H9 (cell line): ENCODE data around the gene MESD. TPM values are rescaled to one million over a fixed set of nuclear protein-coding genes. Genes with fewer than 3 reads are reported as not detected.

Source experiments
- DNase-seq: peaks from one replicate; pipeline ENCODE4 v3.0.0-alpha.2; 2017
- H2AFZ ChIP-seq: one replicate; pipeline ENCODE4 v1.6.1; 2013; ENCODE audit warnings: mild to moderate bottlenecking, low read length, control low read depth, moderate library complexity
- H2AK5ac ChIP-seq: 2 replicates; pipeline ENCODE4 v1.6.1; 2013; ENCODE audit warnings: low read length, control low read depth, mixed read lengths; ENCODE audit not compliant: insufficient read length
- H2BK120ac ChIP-seq: one replicate; pipeline ENCODE4 v1.6.1; 2013; ENCODE audit warnings: low read depth, mild to moderate bottlenecking, low read length, control low read depth, inconsistent platforms; ENCODE audit not compliant: poor library complexity, severe bottlenecking
- H2BK12ac ChIP-seq: 2 replicates; pipeline ENCODE4 v1.6.1; 2013; ENCODE audit warnings: low read length, control low read depth, mixed read lengths, low read depth; ENCODE audit not compliant: insufficient read length
- H2BK15ac ChIP-seq: 2 replicates; pipeline ENCODE4 v1.6.1; 2013; ENCODE audit warnings: low read depth, low read length, control low read depth
- H2BK20ac ChIP-seq: one replicate; pipeline ENCODE4 v1.6.1; 2013; ENCODE audit warnings: low read depth, mild to moderate bottlenecking, low read length, control low read depth, inconsistent platforms; ENCODE audit not compliant: poor library complexity, severe bottlenecking
- H2BK5ac ChIP-seq: 2 replicates; pipeline ENCODE4 v1.6.1; 2013; ENCODE audit warnings: low read length, control low read depth, mixed read lengths; ENCODE audit not compliant: insufficient read length
- H3K14ac ChIP-seq: 2 replicates; pipeline ENCODE4 v1.6.1; 2013; ENCODE audit warnings: low read length, control low read depth; ENCODE audit not compliant: insufficient read depth
- H3K18ac ChIP-seq: 2 replicates; pipeline ENCODE4 v1.6.1; 2013; ENCODE audit warnings: low read depth, mild to moderate bottlenecking, mixed read lengths, low read length, control low read depth; ENCODE audit not compliant: insufficient read length
- H3K23ac ChIP-seq: 2 replicates; pipeline ENCODE4 v1.6.1; 2013; ENCODE audit warnings: low read length, control low read depth, mixed read lengths, low read depth; ENCODE audit not compliant: insufficient read length
- H3K23me2 ChIP-seq: 2 replicates; pipeline ENCODE4 v1.6.1; 2013; ENCODE audit warnings: low read depth, mild to moderate bottlenecking, mixed read lengths, low read length, control low read depth; ENCODE audit not compliant: insufficient read length, poor library complexity, severe bottlenecking
- H3K27ac ChIP-seq: 2 replicates; pipeline ENCODE4 v1.5.1; 2013; ENCODE audit warnings: low read length, control low read depth, mixed read lengths, low read depth; ENCODE audit not compliant: insufficient read length
- H3K27me3 ChIP-seq: 2 replicates; pipeline ENCODE4 v1.6.1; 2013; ENCODE audit warnings: low read length, control low read depth, inconsistent platforms; ENCODE audit not compliant: insufficient read depth
- H3K4ac ChIP-seq: 2 replicates; pipeline ENCODE4 v1.6.1; 2013; ENCODE audit warnings: low read depth, mild to moderate bottlenecking, control low read depth, inconsistent platforms, low read length, moderate library complexity
- H3K4me1 ChIP-seq: 2 replicates; pipeline ENCODE4 v1.6.1; 2013; ENCODE audit warnings: low read length, control low read depth, inconsistent platforms; ENCODE audit not compliant: insufficient read depth
- H3K4me2 ChIP-seq: 2 replicates; pipeline ENCODE4 v1.6.1; 2013; ENCODE audit warnings: low read length, control low read depth, mixed read lengths; ENCODE audit not compliant: insufficient read length, insufficient read depth
- H3K56ac ChIP-seq: 2 replicates; pipeline ENCODE4 v1.6.1; 2013; ENCODE audit warnings: low read depth, mild to moderate bottlenecking, mixed read lengths, low read length, control low read depth; ENCODE audit not compliant: insufficient read length
- H3K79me1 ChIP-seq: 2 replicates; pipeline ENCODE4 v1.6.1; 2013; ENCODE audit warnings: low read depth, mild to moderate bottlenecking, moderate library complexity, low read length, control low read depth, inconsistent platforms; ENCODE audit not compliant: insufficient read depth, poor library complexity, severe bottlenecking
- H3K79me2 ChIP-seq: 2 replicates; pipeline ENCODE4 v1.6.1; 2013; ENCODE audit warnings: low read length, control low read depth, inconsistent platforms; ENCODE audit not compliant: insufficient read depth
- H3K9ac ChIP-seq: 2 replicates; pipeline ENCODE4 v1.6.1; 2013; ENCODE audit warnings: low read length, control low read depth, mixed read lengths; ENCODE audit not compliant: insufficient read length; ENCODE audit errors: extremely low read depth
- H3K9me3 ChIP-seq: one replicate; pipeline ENCODE4 v1.6.1; 2013; ENCODE audit warnings: low read depth, low read length, inconsistent platforms; ENCODE audit not compliant: control insufficient read depth
- H3T11ph ChIP-seq: one replicate; pipeline ENCODE4 v1.6.1; 2013; ENCODE audit warnings: mild to moderate bottlenecking, low read length, control low read depth, inconsistent platforms
- H4K20me1 ChIP-seq: one replicate; pipeline ENCODE4 v1.6.1; 2013; ENCODE audit not compliant: control insufficient read depth, insufficient read length, insufficient read depth
- H4K5ac ChIP-seq: 2 replicates; pipeline ENCODE4 v1.6.1; 2013; ENCODE audit warnings: low read depth, mild to moderate bottlenecking, mixed read lengths, low read length, control low read depth; ENCODE audit not compliant: insufficient read length
- H4K8ac ChIP-seq: replicated peaks from 2 replicates; pipeline ENCODE4 v1.6.1; 2013; ENCODE audit warnings: low read length, control low read depth, mixed read lengths, low read depth; ENCODE audit not compliant: insufficient read length
- H4K91ac ChIP-seq: 2 replicates; pipeline ENCODE4 v1.6.1; 2013; ENCODE audit warnings: low read depth, mild to moderate bottlenecking, moderate library complexity, mixed read lengths, low read length, control low read depth; ENCODE audit not compliant: insufficient read length
- H3K27ac Mint-ChIP-seq, 3 experiments: 2 replicates in 2 of 3; 3 replicates in 1 of 3; pipeline ENCODE4 v1.8.0; 2020 to 2021; ENCODE audit warnings: mixed read lengths in 3 of 3, mild to moderate bottlenecking in 1 of 3, moderate library complexity in 1 of 3
- H3K27me3 Mint-ChIP-seq: 2 replicates; pipeline ENCODE4 v1.8.0; 2021; ENCODE audit warnings: low read depth, mild to moderate bottlenecking, moderate library complexity, mixed read lengths
- H3K36me3 Mint-ChIP-seq, 3 experiments: 2 replicates in 2 of 3; 3 replicates in 1 of 3; pipeline ENCODE4 v1.8.0; 2020 to 2021; ENCODE audit warnings: low read depth in 3 of 3, mixed read lengths in 3 of 3; ENCODE audit not compliant: insufficient read depth in 1 of 3
- H3K4me1 Mint-ChIP-seq, 2 experiments: 2 replicates each; pipeline ENCODE4 v1.8.0; 2020; ENCODE audit warnings: mixed read lengths in 2 of 2
- H3K4me3 Mint-ChIP-seq, 2 experiments: 2 replicates in 1 of 2; 3 replicates in 1 of 2; pipeline ENCODE4 v1.8.0; 2020 to 2021; ENCODE audit warnings: mild to moderate bottlenecking in 2 of 2, mixed read lengths in 2 of 2, moderate library complexity in 1 of 2
- H3K9me3 Mint-ChIP-seq, 2 experiments: 2 replicates in 1 of 2; 3 replicates in 1 of 2; pipeline ENCODE4 v1.8.0; 2020; ENCODE audit warnings: mild to moderate bottlenecking in 2 of 2, mixed read lengths in 2 of 2, moderate library complexity in 1 of 2
- CTCF ChIP-seq: fragments of 200-600 bp; sonication (generic); conservative IDR thresholded peaks from 3 replicates; pipeline ENCODE4 v1.8.0; 2021; ENCODE audit warnings: antibody characterized with exemption, mild to moderate bottlenecking
- WGBS: extraction: QIAGEN DNeasy Blood & Tissue Kit; methylation state at CpG from one replicate; pipeline ENCODE4 v1.1.7; 2013; ENCODE audit warnings: missing lambda C conversion rate, low lambda C conversion rate, mixed read lengths; ENCODE audit not compliant: insufficient read length; ENCODE audit errors: extremely low coverage; 5-methylcytosine and 5-hydroxymethylcytosine counted together
- total RNA-seq: library from RNA; stranded (reverse); gene quantifications from 2 replicates; pipeline ENCODE4 v1.2.1, GENCODE V29; 2021

The MESD gene
- total RNA-seq, 1 experiment from 2014 or later = 29.1 TPM

DNA sequence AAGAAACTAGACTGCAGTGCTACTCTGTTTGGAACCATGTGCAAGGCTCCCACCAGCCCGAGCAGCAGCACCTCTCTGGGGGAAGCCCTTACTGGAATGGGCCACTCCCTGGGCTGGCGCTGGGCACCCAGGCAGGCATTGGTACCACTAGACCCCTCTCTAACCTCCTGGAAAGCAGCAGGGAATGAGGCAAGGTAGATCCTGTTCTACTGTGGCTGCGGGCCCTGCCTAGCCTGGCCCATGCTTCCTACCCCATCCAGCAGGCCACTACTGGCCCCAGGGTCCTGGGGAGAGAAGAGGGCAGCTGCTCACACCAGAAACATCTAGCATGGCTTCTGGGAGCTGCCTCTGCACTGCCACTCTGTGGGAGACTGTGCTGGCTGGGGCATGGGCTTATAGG, 44.8 kb downstream of the MESD start:
- H3K23me2 ChIP-seq = no peaks in the 10 kb centered on the region
- no peaks in the 10 kb centered on the region for H3K27me3 ChIP-seq
- no peaks in the 10 kb centered on the region for H3K9me3 ChIP-seq
- no peak overlapping the region for H2BK15ac ChIP-seq
- no peak overlapping the region for H3K4me3 Mint-ChIP-seq
- no peak overlapping the region for H3K18ac ChIP-seq
- H3K9me3 Mint-ChIP-seq = no peaks in the 10 kb centered on the region
- H3K79me2 ChIP-seq = no peaks in the 10 kb centered on the region
- H4K20me1 ChIP-seq = no peaks in the 10 kb centered on the region
- H4K8ac ChIP-seq = no peak overlapping the region
- H2BK20ac ChIP-seq = no peak overlapping the region
- no peak overlapping the region for H3K56ac ChIP-seq
- H3K14ac ChIP-seq = no peak overlapping the region; the same call in 1 of the 2 replicates
- H3K4ac ChIP-seq = no peak overlapping the region
- no peak overlapping the region for H2BK5ac ChIP-seq
- no peak overlapping the region for H2AK5ac ChIP-seq
- no peak overlapping the region for H3K27ac Mint-ChIP-seq
- no peak overlapping the region for H4K5ac ChIP-seq
- no peak for TF ChIP-seq CTCF
- no peak overlapping the region for H3T11ph ChIP-seq
- no peak overlapping the region for H4K91ac ChIP-seq
- no peak overlapping the region for H3K23ac ChIP-seq
- H3K36me3 Mint-ChIP-seq = peaks cover 12 to 37% (median 32%) of the 10 kb centered on the region in 3 experiments
- no CpG with 5 or more reads among the region's 3 CpGs for WGBS
- no peak overlapping the region for H3K4me2 ChIP-seq
- no peaks in the 10 kb centered on the region for H3K27me3 Mint-ChIP-seq
- no peak overlapping the region for H2BK12ac ChIP-seq
- H2AFZ ChIP-seq = no peak overlapping the region
- no peak overlapping the region for H2BK120ac ChIP-seq
- H3K4me1 ChIP-seq = no peaks in the 10 kb centered on the region
- no peak overlapping the region for H3K27ac ChIP-seq
- DNase-seq = no peak
- H3K4me1 Mint-ChIP-seq = peaks cover 4 to 8% of the 10 kb centered on the region in 2 experiments; a peak in 2 of 4 replicates
- H3K9ac ChIP-seq = no peak overlapping the region
- no peaks in the 10 kb centered on the region for H3K79me1 ChIP-seq
